Heart right ventricle (tissue), 16 donors: ENCODE results near the gene DAGLA. TPM values are rescaled to one million over a fixed set of nuclear protein-coding genes. Genes with fewer than 3 reads are reported as not detected.
A peak's percentile ranks its signal among the peaks of the same experiment; 100 is the strongest.

Experiments used
- ATAC-seq, 8 donors: fragments of 200-7000 bp; cut with Tn5 transposase; one replicate each; pipeline ENCODE4 v1.9.1; 2020; ENCODE audit warnings: mild to moderate bottlenecking in 8 of 8, moderate library complexity in 8 of 8, moderate number of reproducible peaks in 1 of 8
- DNase-seq, 2 donors: peaks; one replicate each; pipeline ENCODE4 v3.0.0-alpha.2; 2020
- H3K27ac ChIP-seq, 10 donors: fragments of 200-600 bp; sonication (generic) in 2 of 10; one replicate each; pipeline versions ENCODE4 v1.5.0 to v1.8.0; 2020 to 2022; ENCODE audit warnings: mild to moderate bottlenecking in 3 of 10
- H3K27me3 ChIP-seq, 7 donors: fragments of 200-600 bp; one replicate each; pipeline ENCODE4 v1.8.0; 2021 to 2022; ENCODE audit warnings: mild to moderate bottlenecking in 2 of 7
- H3K36me3 ChIP-seq, 9 donors: fragments of 200-600 bp; sonication (generic) in 1 of 9; one replicate each; pipeline versions ENCODE4 v1.5.0 to v1.8.0; 2020 to 2022; ENCODE audit warnings: mild to moderate bottlenecking in 2 of 9
- H3K4me1 ChIP-seq, 9 donors: fragments of 200-600 bp; sonication (generic) in 1 of 9; one replicate each; pipeline versions ENCODE4 v1.5.0 to v1.8.0; 2020 to 2022; ENCODE audit warnings: mild to moderate bottlenecking in 4 of 9
- H3K4me3 ChIP-seq, 10 donors: fragments of 200-600 bp; sonication (generic) in 2 of 10; one replicate each; pipeline versions ENCODE4 v1.5.0 to v1.8.0; 2020 to 2022; ENCODE audit warnings: mild to moderate bottlenecking in 7 of 10, moderate library complexity in 2 of 10
- H3K9me3 ChIP-seq, 11 donors: fragments of 200-600 bp in 10 of 11; sonication (generic) in 2 of 11; one replicate each; pipeline versions ENCODE4 v1.5.0 to v1.8.0; 2013 to 2022; ENCODE audit warnings: mild to moderate bottlenecking in 2 of 11, control low read depth in 1 of 11, moderate library complexity in 1 of 11
- WGBS, 2 donors: extraction: QIAGEN DNeasy Blood & Tissue Kit; methylation state at CpG; one replicate each; pipeline ENCODE4 v1.1.7; 2013; ENCODE audit warnings: inconsistent platforms in 1 of 2; 5-methylcytosine and 5-hydroxymethylcytosine counted together
- intact Hi-C, 10 donors: fragments of 100-400 bp; cut with DNase I; formaldehyde crosslinking; loops; one replicate each; pipeline versions ENCODE4 v1.11.1 to v1.14.2; 2022
- polyA plus RNA-seq, 2 donors: library from polyadenylated mRNA; stranded (reverse); fragments of 200-250 nt; gene quantifications; one replicate each; pipeline ENCODE4 v1.2.3, GENCODE V29; 2013
- total RNA-seq, 10 donors: library from RNA; stranded (reverse); fragmentation: NEBNext Ultra II Directional in 3 of 10; extraction: Animal tissue kit (Norgen Biotek cat#: 25700) in 3 of 10; gene quantifications; one replicate each; pipeline versions ENCODE4 v1.2.1 to v1.2.4, GENCODE V29; 2021 to 2023
- TF ChIP-seq, protein P1 (sequence below), 9 donors: fragments of 200-600 bp; sonication (generic) in 2 of 9; IDR thresholded peaks; one replicate each; pipeline versions ENCODE4 v1.5.0 to v1.8.0; 2021 to 2022; ENCODE audit warnings: antibody characterized with exemption in 9 of 9, mild to moderate bottlenecking in 5 of 9, moderate library complexity in 1 of 9
- donor health status: Arrhythmogenic right ventricular cardiomyopathy.
- donor health status: ischemic (EF 13 %, LVEDD 7.1; RV severe dilation, severe dysfunction).
- donor health status: healthy with polysubstance abuse.
- donor health status: DM: no; HTN: yes; CAD: no.
- donor health status: DM: no; HTN: no; CAD: no.
- donor health status: ischemic (EF 25% LVEDD 6.9; RV normal size, moderate dysfunction).
- donor health status: ischemic (EF 25% LVEDD 5.7; RV mildly dilated, moderate dysfunction).
- donor health status: healthy.
- donor health status: DM: yes; HTN: yes; CAD: no.
- donor health status: Ischemic cardiomyopathy.
- donor health status: ischemic (EF 35%, LVEDD 5.7; RV mildly dilated, moderate dysfunction).
- donor health status: nonischemic (EF 11% LVEDD 7.7; RV severe dilation, severe dysfunction).
- donor health status: DM: yes; HTN: yes; CAD: no.
- donor health status: PGD.
- donor health status: ischemic (EF 29% LVEDD 5.4; RV normal size, mild dysfunction).
- donor health status: nonischemic (EF 23%, LVEDD 6.1; RV moderate dilation, normal function).

Gene DAGLA
- total and polyA plus RNA-seq, 12 donors: 1.5 to 5.0 (median 3.2) TPM

DNA sequence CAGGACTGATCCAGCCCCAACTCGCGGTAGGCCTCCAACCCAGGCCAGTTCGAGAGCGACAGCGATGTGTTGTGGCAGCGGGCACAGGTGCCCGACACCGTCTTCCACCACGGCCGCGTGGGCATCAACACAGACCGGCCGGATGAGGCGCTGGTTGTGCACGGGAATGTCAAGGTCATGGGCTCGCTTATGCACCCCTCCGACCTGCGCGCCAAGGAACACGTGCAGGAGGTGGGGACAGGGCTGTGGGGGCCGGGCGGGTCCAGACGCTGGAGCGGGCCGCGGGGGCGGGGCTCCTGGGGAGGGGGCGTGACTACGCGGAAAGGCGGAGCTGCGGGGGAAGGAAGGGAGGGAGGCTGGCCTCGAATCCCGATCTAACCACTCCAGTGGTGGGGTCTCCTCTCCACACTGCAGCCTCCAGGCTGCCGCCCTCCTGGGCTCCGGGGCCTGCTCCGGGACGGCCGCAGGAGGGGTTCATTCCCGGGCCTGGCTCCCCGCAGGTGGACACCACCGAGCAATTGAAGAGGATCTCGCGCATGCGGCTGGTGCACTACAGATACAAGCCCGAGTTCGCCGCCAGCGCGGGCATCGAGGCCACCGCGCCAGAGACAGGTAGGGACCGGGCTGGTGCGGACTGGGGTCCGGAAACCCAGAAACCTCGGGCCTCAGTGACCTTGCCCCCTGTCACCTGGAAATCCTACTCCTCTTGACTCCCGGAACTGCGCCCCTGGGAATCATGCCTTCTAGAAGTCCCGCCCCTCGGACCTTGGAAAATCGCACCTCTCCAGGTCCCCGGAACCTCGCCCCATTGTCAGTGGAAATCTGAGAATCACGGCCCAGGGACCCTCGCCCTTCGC, 97.3 kb downstream of the DAGLA start:
- Histone ChIP-seq H3K27ac (no peak overlapping the region), H3K36me3 (no peaks in the 10 kb centered on the region), H3K9me3 (no peaks in the 10 kb centered on the region), H3K27me3 (peaks cover 0 to 13% (median 0%) of the 10 kb centered on the region in 7 donors), H3K4me3 (peak overlapping the region in 9 of 10 donors; percentile 6 to 44 (median 34)), H3K4me1 (peaks cover 0 to 17% (median 6%) of the 10 kb centered on the region in 9 donors)
- DNase-seq (peak; percentile 45 to 66), ATAC-seq (peak; percentile 53 to 73 (median 68))
- WGBS, 2 donors: 39 to 43% methylated on average over 65 to 67 of the region's 67 CpGs
- TF ChIP-seq, protein P1, sequence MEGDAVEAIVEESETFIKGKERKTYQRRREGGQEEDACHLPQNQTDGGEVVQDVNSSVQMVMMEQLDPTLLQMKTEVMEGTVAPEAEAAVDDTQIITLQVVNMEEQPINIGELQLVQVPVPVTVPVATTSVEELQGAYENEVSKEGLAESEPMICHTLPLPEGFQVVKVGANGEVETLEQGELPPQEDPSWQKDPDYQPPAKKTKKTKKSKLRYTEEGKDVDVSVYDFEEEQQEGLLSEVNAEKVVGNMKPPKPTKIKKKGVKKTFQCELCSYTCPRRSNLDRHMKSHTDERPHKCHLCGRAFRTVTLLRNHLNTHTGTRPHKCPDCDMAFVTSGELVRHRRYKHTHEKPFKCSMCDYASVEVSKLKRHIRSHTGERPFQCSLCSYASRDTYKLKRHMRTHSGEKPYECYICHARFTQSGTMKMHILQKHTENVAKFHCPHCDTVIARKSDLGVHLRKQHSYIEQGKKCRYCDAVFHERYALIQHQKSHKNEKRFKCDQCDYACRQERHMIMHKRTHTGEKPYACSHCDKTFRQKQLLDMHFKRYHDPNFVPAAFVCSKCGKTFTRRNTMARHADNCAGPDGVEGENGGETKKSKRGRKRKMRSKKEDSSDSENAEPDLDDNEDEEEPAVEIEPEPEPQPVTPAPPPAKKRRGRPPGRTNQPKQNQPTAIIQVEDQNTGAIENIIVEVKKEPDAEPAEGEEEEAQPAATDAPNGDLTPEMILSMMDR (IDR thresholded peaks at IDR 0.05): peak in 1 of 9 donors; percentile 7
- intact Hi-C loops: no loop called here

- ATAC-seq (no peak), DNase-seq (no peak)
- H3K4me1 ChIP-seq: peaks cover 0 to 13% (median 6%) of the 10 kb centered on the region in 9 donors
- TF ChIP-seq, protein P1 (IDR thresholded peaks at IDR 0.05): no peak
- no peak overlapping the region for H3K4me3 ChIP-seq
- H3K27ac ChIP-seq: no peak overlapping the region
- H3K36me3 ChIP-seq: peaks cover 0 to 5% (median 0%) of the 10 kb centered on the region in 9 donors
- intact Hi-C loops: no loop called here
- no peaks in the 10 kb centered on the region for H3K9me3 ChIP-seq
- 86 to 91% methylated on average over 11 of the region's 11 CpGs for WGBS, 2 donors
- H3K27me3 ChIP-seq: peaks cover 0 to 13% (median 0%) of the 10 kb centered on the region in 7 donors
Observed at GRCh38 chr11:61778357-61778886, 98.2 kb downstream of the DAGLA start.

DNA sequence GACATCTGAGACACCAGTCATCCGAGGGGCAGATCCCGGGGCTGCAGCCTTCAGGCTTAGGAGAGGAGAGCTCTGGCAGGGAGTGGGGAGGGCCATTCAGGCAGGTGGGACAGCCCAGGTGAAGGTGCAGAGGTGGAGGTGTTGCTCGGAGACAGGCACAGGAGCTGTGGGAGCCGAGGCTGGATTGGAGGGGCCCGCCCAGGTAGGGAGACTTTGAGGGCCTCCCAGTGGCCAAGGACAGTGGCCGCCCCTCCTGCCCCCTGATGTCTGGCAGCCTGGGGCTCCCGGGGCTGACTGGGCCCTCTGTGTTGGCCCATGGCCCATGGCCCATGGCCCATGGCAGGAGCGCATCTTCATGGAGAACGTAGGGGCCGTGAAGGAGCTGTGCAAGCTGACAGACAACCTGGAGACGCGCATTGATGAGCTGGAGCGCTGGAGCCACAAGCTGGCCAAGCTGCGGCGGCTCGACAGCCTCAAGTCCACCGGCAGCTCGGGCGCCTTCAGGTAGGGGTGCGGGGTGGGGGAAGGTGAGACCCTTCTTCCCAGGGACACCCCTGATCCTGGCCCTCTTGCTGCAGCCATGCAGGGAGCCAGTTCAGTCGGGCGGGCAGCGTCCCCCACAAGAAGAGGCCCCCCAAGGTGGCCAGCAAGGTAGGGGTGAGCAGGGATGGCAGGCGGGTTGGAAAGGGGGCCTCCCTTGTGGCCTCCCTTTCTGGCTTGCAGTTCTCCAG, 98.9 kb downstream of the DAGLA start:
- Histone ChIP-seq H3K4me1 (peaks cover 0 to 13% (median 6%) of the 10 kb centered on the region in 9 donors), H3K4me3 (no peak overlapping the region), H3K36me3 (peaks cover 0 to 10% (median 0%) of the 10 kb centered on the region in 9 donors), H3K9me3 (no peaks in the 10 kb centered on the region), H3K27me3 (peaks cover 0 to 13% (median 0%) of the 10 kb centered on the region in 7 donors), H3K27ac (no peak overlapping the region)
- intact Hi-C loops: no loop called here
- no peak for ATAC-seq
- no peak for DNase-seq
- 88% methylated on average over 24 of the region's 24 CpGs for WGBS, 2 donors
- TF ChIP-seq, protein P1 (IDR thresholded peaks at IDR 0.05): no peak
